Measurements from ENCODE around the gene FYB1.

FYB1 gene

DNA sequence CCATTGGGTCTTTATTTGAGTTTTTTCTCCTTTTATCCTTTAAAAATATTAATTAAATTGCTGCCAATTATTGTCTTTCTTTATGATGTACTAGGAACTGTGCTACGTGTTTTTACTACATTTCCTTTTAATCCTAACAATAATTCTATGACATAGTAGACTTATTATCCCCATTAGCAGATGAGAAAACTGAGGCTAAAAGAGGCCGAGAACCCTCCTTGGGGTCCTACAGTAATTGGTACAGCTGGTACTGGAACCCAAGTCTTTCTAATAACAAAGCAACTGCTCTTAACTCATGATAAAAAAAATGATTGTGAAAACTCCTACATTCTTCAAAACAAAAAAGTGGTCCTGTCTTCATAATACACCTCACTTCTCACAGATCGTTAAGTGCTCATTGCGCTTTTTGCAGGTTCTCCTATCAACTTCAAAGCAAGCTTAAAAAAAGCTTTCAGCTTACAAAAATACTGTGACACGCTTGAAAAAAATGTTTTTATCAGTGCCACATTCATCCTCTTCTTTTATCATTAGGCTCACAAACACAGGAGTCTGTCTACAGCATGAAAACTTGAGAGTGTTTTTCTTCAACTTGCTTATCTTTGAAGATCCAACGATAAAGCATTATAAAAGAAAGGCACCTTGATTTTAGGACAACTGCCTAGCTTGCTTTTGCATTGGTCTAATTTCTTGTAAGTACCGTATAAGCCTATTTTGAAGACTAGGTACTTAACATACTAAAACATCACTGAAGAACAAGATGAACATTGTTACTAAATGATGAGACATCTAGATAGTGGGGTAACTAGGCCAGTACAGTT is 32.4 kb downstream of the FYB1 start:
- DNase-seq, result peak; percentile 30

DNA sequence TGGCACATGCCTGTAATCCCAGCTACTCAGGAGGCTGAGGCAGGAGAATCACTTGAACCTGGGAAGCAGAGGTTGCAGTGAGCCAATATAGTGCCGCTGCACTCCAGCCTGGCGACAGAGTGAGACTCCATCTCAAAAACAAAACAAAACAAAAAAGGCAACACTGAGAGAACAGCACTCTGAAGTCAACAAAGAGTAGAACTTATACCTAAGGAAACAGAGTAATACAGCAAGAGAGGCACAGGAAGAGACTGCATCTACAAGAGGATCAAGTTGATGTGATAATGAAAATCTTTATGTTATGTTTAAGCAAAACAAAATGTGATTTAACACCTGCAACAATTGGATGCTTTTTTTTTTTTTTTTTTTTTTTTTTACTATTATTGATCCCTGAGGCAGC is 33.1 kb downstream of the FYB1 start:
- peak; percentile 25 for DNase-seq

DNA sequence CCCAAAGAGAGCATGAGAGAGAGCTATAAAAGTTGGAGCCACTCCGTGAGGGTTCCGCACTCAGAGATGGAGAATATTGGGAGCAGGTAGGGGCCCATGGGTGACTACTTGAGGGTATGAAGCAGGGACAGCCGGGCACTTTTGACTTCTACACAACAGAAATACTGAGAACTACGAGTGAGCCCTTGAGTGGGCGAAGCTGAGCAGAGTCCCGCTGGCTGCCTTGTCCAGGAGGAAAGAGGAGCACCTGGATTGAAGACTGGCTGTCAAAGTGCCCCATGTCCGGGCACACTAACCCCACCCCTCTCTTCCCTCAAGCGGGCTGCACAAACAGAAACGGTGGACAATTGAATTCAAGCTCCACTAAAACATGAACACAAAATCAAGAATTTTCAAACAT is 33.6 kb downstream of the FYB1 start:
- peak; percentile 32 for DNase-seq

DNA sequence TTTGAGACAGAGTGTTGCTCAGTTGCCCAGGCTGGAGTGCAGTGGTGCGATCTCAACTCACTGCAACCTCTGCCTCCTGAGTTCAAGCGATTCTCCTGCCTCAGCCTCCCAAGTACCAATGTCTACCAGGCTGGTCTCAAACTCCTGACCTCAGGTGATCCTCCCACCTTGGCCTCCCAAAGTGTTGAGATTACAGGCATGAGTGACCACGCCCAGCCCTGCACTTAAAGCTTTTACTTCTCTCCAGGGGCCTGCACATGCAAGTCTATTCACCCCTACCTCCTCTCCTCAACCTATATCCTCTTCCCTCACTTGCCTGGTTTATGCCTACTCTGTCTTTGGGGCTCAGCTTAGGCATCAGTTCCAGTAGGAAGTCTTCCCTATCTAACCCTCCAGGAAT is 39.8 kb downstream of the FYB1 start:
- peak; percentile 12 for DNase-seq

DNA sequence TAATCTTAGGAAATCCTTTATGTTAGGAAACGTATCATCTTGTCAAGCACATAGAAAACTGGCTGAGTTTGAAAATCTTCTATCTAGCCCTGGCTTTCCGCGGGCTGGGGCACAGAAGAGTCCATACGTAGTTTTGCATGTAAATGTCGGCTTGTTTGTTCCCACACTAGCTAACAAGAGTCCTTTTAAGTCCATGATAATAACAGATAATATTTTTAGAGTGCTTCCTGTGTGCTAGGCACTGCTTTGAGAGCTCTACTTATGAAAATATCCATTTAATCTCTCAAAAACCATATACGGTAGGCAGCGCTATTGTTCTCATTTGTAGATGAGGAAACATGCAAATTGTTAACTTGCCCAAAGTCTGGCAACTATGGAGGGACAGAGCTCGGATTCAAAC is 40.5 kb downstream of the FYB1 start:
- peak; percentile 52 for DNase-seq

DNA sequence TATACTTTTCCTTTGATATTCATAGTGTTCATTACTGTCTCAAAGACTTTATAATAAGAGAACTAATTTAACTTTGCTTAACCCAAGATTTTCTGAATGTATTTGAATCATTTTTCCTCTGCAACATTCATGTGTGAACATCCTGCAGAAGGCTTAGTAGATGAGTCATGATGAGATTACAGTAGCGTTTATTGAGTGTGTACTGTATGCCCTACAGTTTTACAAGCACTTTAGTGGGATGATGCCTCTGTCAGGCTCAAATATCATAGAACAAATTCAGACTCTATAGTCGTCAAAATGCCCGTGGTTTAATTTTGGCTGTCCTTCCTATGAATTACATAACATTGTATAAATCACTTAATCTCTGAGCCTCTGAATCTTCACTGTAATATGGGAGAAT is 41.2 kb downstream of the FYB1 start:
- peak; percentile 13 for DNase-seq

DNA sequence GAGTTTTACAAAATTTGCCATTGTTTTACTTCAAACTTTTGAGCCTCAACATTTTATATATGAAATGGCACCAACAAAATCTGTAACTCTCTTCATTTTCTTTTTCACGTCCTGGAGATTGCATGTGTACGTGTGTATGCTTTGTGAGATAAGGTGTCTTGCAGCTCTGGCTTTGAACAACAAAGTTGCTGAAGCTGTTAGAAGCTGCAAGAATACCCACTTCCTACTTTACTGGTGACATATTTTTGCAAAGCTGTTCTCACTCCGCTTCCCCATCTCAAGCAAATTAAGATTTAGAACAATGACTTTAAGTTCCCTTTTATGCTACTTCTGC is 41.8 kb downstream of the FYB1 start:
- DNase-seq, result peak; percentile 41

DNA sequence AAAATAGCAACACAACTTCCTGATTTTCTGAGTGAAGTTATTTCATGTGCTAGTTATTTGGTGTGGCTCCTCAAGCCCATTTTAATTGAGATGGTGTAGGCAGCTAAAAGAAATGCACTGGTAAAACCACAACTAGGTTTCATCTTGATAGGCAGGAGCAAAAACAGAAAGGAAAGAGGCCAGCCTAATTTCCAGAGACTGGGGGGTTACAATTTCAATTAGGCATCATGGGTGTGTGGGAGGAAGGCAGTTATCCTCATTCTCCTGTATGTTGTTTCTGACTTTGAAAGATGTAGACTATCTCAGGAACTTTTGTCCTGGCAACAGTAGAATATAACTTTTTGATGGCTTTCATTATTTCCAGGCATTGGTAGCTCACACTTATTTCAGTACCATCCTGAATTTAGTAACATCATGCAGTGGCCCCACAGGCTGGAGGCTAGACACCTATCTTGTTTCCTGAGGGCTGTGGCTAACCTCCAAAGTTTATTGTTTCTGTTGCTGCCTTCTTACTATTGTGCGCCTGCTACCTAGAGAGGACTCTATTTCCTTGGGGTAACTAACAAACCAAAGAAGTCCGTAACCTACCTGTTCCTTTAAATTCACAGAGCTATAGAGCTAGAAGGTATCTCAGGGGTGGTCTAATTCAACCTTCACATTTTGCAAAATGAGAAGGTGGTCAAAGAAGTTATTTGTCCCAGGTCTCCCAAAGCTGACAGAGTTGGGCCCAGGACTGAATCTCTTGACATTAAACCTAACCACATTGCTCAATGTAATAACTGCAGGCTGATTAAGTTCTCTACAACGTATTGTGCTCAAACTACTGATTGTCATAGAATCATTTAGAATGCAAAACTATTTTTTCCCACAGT is 42.4 kb downstream of the FYB1 start:
- peak; percentile 67 for DNase-seq

DNA sequence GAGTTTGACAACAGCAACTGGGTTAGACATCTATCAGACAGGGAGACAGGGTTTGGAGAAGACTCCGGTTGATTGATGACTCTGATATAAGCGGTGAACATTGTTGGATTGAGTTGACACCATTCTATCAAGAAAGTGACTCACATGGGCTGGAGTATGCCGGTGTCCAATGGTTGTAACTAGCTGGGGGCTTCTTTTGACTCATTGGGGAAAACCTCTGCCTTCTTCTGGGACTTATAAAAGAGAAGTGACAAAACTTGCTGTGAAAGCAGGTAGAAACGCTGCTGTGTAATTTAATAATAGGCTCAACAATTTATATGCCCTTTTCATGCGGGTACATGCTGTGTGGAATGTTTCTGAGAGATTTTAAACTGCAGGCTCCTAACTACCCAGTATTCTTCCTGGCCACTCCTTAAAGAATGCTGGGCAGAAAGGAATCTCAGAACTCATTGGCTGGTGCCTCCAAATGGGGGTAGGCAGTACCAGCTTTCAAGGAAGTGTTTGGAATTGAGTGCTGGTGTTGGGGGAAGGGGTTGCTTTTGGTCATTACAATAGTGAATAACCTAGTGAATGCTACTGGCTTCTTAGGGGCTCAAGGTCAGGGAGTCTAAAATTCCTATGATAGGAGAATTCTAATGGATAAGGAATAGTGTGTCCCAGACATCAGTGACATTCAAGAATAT is 43.9 kb downstream of the FYB1 start:
- peak; percentile 54 for DNase-seq

DNA sequence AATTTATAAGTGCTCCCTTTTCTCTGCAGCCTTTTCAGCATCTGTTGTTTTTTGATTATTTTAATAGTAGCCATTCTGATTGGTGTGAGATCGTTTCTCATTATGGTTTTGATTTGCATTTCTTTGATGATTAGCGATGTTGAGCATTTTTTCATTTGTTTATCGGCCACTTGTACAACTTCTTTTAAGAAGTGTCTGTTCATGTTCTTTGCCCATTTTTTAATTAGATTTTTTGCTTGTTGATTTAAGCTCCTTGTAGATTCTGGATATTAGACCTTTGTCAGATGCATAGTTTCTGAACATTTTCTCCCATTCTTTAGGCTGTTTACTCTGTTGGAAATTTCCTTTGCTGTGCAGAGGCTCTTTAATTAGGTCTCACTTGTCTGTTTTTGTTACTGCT is 46.3 kb downstream of the FYB1 start:
- DNase-seq, result no peak

DNA sequence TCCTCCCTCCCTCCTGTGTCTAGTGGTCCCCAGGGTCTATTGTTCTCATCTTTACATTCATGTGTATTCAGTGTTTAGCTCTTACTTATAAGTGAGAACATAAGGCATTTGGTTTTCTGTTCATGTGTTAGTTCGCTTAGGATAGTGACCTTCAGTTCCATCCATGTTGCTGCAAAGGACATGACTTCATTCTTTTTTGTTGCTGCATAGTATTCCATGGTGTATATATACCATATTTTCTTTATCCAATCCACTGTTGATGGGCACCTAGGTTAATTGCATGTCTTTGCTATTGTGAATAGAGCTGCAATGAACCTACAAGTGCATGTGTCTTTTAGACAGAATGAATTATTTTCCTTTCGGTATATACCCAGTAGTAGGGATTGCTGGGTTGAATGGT is 46.8 kb downstream of the FYB1 start:
- no peak for DNase-seq

DNA sequence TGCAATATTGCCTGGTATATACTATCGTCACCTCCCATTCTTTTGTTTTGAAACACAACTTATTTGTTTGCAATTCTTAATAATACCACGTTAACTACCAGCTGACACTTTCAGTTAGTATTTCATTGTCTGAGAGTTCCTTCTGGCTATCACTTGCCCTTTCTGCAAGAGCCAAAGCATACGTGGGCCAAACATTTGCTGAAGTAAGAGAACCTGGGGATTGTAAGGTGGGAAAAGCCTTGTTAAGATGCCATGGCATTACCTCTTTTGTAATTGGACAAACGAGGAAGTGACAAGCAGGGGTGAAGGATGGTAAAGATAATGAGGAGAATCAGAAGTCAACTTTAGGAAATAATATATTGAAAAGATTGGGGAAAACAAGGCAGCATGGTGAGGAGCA is 47.7 kb downstream of the FYB1 start:
- DNase-seq, result no peak

DNA sequence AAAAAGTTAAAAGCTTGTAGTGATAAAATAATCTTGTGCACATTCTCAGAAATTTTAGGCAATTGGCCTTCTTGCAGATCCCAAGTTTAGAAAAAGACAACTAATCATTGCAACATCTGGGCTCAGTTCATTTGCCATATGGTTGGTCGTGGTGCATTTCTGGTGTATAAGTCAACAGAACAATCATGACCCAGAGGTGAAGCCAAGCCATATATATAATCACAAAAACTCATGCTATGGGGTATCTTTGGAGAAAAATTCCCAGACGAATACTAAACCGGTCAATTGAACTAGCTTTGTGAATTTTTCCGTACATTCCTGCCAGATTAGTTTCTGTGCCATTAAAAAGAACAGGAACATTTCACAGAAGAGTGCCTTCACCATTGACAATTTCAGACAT is 50.3 kb downstream of the FYB1 start:
- DNase-seq, result no peak

DNA sequence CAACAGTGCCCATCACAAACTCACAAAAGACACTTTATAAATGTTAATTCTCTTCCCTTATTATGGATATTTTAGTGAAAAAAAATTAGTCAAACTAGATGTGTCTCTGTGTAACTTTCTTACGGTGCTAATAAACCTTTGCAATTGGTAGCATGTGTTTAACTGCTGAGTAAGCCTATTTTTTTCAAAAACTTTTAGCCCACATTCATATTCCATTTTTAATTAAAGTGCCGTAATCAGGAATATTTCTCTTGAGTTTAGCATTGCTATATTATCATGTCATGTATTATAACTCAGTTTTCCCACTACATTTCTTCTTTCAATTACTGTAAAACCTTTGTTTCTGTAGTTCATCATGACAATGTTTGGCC is 51.4 kb downstream of the FYB1 start:
- no peak for DNase-seq

DNA sequence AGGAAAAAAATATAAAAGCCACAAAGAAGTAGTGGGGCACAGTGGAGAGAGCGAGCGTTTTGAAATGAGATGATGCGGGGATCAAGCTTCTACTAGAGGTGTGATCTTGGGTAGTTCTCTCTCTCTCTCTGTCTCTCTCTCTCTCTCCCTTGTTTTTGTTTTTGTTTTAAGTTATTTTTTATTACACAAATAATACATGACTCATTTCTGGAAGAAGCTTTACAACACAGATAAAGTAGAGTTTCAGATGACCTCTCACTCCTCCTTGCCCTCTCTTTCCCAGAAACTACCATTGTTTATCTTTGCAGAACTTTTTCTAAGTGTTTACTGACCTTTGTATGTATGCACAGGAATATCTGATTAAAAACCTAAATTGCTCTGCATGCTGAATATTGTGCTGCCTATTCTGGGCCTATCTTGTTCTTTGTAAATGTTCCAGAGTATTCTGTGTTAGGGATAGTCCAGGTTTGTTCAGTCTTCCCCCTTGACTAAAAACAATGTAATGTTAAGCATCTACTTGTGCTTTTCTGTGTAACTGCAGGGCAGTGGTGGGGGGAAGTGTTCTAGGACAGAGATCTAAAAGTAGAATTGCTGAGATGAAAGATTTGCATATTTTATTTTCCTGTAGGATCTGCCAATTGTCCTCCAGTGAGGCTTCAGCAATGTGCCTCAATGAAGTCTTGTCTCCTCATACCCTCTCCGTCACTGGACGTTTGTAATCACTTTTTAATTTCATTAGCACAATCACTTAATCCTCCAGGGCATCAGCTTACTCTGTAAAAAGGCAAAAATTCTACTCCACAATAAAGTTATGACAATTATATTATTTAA is 52.0 kb downstream of the FYB1 start:
- peak; percentile 23 for DNase-seq

DNA sequence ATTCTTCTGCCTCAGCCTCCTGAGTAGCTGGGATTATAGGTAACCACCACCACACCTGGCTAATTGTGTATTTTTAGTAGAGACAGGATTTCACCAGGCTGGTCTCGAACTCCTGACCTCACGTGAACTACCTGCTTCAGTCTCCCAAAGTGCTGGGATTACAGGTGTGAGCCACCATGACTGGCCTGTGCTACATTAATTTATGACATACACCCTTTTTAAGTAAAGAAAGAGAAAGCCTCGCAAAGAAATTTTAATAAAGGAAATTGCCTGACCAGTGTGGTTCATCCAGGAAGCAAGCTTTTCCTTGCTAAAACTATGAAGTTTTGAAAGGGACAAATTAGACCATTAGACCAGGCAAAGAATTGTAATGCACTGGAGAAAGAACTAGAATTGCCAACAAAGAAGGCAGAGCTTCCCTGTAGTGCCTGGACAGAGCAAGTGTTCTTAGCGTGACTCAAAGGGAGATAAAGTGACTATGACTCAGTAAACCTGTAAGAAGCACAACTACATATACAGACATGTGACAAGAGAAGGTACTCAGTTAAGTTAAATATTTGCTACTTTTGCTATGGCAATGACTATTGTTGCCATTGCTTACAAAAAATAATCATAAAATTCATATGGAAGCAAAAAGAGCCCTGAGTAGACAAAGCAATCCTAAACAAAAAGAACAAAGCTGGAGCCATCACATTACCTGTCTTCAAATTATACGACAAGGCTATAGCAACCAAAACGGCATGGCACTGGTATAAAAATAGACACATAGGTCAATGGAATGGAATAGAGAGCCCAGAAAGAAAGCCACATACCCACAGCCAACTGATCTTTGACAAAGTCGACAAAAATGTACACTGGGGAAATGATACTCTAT is 54.6 kb downstream of the FYB1 start:
- peak; percentile 40 for DNase-seq

DNA sequence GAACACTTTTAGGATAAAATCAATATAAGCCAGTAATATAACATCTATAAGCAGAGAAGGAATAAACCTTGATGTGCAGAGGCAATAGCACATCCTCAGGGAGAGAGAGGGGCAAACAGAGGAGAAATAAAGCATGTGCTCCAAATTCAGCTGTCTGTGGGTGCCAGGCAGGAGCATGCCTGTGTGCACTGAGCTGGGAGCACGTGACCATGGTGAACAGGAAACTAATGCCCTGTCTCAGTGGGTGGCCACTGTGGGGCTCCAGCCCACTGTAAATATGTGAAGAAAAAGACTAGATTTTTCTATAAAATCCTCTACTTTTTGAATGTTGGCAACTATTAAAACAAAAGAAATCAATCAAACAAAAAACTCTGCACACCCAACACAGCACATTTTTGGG is 55.3 kb downstream of the FYB1 start:
- DNase-seq, result peak; percentile 66

DNA sequence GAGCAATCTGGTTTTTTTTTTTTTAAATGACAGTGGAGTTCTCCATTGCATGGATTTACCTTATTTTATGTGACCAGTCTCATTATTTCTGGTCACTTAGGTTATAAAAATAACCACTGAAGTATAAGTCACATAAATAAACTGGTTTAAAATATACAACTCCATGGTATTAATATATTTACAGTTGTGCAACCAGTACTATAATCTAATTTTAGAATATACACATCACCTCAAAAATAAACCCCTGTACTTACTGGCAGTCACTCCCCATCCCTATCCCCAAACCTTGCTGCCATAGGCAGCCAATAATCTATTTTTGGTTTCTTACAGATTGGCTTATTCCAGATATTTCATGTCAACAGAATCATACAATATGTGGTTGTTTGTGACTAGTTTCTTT is 57.8 kb downstream of the FYB1 start:
- DNase-seq, result no peak

DNA sequence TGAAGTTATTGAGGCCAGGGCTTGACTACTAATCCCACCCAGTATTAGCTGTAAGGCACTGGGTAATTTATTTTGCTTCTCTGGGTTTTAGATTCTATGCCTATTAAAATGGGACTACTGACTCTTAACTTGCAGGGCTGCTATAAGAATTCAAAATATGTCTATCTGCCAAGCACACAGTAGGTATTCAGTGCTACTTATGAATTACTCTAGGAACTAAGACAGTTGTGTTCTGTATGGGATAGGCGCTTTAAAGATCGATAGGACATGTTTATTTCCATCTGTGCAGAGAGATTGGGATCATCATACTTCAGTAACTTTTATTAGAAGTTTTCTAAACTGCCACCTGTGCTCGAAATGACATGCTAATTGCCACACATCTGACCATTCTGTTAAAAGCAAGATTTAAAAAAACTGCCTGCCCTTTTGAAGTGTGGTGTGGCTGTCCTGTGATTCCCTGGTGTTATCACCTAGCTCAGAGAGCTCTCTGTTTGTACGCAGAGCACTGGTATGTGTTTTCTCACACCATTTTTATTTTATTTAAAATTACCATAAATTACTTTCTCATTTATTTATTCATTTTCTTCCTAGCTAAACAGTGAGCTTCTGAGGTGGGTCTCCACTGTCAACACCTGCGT is 58.7 kb downstream of the FYB1 start:
- DNase-seq, result no peak

DNA sequence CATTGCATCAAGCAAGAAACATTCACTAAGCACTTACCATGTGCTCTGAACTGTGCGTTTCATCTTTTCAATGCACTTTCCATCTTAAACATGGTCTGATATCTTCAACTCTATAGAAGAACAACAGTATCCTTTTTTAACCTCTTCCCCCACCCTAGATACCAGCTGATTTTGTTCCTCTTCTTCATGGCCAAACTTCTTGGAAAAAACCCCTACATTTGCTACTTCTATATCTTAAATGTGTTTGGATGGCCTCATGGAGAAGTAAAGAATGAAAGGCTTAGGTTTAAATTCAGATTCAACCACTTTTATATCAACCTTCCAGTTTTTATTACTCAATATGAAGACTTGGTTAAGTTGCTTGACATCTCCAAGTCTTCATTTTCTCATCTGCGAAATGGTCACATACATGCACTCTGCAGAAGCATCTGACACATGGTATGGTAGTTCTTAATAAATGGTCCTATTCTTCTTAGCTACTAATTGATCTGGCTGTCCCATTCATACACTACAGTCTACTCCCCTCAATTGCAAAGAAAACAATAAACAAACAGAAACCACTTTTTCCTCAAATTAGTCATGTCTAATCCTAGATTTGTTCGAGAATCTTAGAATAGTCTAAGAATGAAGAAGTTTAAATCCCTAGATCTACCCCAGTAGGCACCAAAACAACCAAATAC is 59.4 kb downstream of the FYB1 start:
- DNase-seq, result no peak

DNA sequence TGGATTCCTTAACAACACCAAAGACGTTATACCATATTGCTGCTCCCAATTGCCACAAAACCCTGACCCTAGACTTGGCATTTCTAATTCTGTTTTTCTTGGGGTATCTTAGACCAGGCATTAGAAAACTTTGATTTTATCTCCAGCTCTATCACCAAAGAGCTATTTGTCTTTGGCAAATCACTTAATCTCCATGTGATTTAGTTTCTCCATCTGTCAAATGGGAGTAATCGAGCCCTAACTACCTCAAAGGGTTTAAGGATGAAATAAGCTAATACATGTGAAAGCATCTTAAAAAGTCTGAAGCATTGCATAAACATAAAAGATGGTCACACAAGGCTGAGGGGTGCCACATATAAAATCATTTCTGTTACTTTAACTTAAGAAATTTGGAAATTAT is 60.6 kb downstream of the FYB1 start:
- DNase-seq, result no peak
